GM19397 (cell line): Measurements from ENCODE around the gene MAP3K7.

ENCODE experiments used
- ATAC-seq: cut with Tn5 transposase; IDR thresholded peaks from one replicate; pipeline ENCODE4 v1.9.1; 2021; ENCODE audit warnings: mild to moderate bottlenecking, moderate library complexity; ENCODE audit not compliant: unreplicated experiment

MAP3K7 gene

DNA sequence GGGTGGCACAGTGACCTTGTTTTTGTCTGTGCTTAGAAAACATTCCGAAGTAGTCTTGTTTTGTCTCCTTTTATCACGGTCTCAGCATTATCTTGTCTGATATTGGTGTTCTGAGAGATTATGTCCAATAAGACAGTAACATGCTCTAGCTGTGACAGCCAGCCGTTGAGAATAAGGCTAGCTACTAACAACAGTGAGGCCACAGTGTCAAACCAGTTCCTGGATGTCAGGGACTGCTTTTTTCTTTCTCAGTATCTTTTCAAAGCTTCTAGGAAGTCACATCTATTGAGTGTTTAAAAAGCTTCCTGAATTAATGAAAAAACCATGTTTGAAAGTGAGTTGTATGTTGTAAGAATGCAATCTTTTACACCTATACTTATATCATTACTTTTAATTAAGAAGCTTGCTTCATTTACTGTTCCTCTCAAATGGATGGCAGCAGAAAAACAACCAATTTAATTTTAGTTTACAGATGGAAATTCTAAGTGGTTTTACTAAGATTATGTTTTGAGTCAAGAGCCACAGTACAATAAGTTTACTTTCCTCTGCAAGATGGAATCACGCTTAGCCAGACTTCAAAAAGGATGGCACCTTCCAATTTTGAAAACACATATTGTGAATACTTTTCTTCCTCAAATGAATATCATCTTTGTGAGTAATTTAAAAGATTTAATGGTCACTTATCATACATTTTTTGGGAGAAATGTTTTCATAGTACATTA, 53.1 kb downstream of the MAP3K7 start:
- ATAC-seq = no peak

DNA sequence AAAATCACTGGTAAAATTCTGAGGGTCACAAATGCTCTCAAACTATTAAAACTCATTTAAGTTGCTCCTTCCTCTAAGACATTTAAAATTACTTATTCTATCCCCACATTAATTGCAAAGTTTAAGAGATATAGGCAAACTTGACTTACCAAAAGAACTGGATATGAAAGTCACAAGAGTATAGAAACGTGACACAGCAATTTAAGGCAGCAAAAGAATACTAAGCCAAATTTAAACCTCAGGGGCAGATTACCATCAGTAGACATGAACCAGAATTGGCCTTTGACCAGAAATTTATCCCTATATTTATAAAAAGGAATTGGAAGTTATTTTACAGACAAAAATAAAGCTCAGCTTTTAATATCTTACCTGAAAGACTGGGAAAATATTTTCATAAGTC, 56.0 kb downstream of the MAP3K7 start:
- no peak for ATAC-seq

DNA sequence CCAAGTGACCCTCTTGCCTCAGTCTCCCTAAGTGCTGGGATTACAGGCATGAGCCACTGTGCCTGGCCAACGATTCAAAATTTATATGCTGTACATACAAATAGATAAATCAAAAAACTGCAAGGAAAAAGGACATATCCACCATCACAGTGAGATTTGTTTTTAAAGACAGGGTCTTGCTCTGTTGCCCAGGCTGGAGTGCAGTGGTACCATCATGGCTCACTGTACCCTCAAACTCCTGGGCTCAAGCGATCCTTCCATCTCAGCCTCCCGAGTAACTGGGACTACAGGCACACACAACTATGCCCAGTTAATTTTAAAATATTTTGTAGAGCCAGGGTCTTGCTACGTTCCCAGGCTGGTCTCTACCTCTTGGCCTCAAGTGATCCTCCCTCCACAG, 61.5 kb downstream of the MAP3K7 start:
- no peak for ATAC-seq

DNA sequence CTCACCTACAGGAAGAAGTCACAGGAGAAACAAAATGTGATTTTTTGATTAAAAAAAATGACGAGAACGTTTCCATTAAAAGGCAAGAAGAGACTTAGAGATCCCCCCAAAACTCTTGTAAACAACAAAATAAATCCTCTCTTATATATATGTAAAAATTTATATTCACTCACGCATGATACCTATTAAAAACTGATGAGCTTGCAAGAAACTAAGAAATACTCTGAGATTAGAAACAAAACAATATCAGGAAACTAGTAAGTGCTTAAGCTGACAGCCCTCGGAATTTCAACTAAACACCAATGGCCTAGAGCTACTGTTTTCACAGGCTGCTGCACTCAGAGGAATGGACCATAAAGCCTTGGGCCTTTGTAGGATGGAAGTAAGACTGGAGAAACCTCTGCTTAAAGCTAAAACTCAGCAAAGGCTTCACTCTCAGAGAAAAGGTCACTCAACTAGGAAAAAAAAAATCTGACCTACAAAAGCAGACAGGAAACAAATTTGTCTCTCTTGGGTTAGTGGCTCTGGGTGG, 63.0 kb downstream of the MAP3K7 start:
- ATAC-seq = no peak

- no peak for ATAC-seq
These were observed 64.9 kb downstream of the MAP3K7 start for GRCh38 chr6:90521955-90522354.

DNA sequence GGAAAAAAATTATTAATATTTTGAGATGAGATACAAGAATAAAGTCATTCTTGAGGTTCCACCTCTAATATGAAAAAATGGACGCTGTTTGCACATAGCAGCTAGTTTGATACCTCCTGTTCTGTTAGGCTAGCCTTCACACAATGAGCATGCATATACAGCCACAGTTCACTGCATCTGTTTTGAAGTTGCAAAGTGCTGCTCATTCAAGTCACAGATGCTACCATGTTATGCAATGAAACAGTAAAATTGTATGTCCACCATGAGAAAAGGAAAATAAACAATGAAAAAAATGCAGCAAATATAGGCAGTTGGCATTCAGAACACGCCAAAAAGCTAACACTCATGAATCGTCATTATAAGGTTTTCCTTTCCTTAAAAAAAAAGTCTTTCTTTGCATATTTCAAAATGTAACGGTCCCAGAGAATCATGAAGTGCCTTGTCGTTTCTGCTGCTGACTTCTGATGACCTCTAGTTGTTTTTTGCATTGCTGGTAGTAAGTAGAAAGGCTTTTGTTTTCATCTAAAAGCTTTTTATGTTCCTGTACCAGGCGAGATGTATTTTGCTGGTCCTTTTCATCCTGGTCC, 70.7 kb downstream of the MAP3K7 start:
- ATAC-seq = no peak

GRCh38 chr6:90514496-90514895, 72.4 kb downstream of the MAP3K7 start:
- ATAC-seq = no peak

DNA sequence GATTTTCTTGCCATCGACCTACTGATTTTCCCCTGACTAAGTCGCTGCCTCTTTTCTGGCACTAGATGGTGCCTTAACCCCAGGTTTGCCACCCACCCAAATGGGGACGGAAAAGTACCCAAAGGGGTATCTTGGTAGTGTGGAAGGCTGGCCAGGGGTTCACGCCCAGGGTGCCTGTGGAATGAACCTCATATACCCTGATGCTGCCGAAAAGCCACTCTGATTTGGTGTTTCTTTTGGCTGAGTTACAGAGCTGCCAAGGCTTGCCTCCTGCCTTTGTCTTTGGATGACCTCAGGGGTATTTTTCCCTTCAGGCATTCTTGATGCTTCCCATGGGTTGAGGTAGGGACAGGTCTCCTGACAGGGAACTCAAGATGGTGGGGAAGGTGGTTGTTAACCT, 78.1 kb downstream of the MAP3K7 start:
- no peak for ATAC-seq

DNA sequence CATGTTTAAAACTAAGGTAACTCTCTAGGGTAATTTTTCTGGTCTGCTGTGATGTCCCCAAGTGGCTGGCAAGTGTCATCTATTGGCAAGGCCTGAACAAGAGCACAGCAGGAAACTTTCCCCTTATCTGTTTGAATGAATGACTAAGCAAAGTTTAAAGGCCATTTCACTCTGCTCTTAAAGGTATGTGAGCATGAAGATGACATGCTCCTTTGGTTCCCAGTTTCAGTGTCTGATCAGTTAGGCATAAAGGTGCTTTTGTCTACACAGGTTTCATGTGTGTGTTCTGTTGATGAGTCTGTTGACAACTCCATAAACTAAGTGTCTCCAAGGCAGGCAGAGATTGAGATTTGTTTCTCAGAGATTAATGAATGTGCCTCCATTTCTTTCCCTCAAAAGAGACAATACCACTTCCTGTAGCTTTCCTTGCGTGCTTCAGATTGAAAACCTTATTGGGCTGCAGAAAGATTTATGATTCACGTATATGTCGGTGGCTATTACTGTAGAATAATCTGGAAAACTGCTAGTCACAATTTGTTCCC, 83.9 kb downstream of the MAP3K7 start:
- peak; percentile 82 for ATAC-seq

GRCh38 chr6:90502381-90502780, 84.5 kb downstream of the MAP3K7 start:
- no peak for ATAC-seq

DNA sequence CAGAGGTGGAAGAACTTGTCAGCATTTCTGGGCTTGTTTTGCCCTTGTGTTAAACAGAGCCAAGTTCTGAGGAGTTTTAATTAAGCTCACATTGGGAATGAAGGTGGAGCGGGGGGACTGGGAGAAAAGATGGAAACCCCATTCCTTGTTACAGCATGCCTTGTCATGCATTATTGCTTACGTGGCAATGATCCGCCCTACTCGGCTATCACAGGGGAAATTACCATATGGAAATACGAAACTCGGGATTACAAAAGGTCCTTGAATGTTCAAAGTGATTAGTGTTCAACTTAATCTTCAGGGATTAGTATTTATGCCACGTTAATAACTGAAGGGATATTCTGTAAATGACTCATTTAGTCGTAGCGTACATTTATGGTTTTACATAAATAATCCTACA, 86.4 kb downstream of the MAP3K7 start:
- no peak for ATAC-seq

GRCh38 chr6:90497411-90497810, 89.5 kb downstream of the MAP3K7 start:
- ATAC-seq = no peak

- ATAC-seq = no peak
These were observed 90.4 kb downstream of the MAP3K7 start for GRCh38 chr6:90496258-90497016.

- no peak for ATAC-seq
These were observed 91.6 kb downstream of the MAP3K7 start for GRCh38 chr6:90495216-90495817.

GRCh38 chr6:90494067-90494780, 92.6 kb downstream of the MAP3K7 start:
- no peak for ATAC-seq

DNA sequence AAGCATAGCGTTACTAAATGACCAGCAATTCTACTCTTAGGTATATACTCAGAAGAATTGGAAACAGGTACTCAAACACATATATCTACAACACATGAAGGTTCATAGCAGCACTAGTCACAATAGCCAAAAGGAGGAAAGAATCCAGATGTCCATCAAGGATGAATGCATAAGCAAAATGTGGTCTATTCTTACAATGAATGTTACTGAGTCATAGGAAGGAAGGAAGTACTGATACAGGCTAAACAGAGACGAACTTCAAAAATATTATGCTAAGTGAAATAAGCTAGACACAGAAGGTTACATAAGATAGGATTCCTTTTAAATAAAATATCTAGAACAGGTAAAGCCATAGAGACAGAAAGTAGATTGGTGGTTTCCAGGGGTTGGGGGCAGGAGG, 93.5 kb downstream of the MAP3K7 start:
- ATAC-seq = no peak

DNA sequence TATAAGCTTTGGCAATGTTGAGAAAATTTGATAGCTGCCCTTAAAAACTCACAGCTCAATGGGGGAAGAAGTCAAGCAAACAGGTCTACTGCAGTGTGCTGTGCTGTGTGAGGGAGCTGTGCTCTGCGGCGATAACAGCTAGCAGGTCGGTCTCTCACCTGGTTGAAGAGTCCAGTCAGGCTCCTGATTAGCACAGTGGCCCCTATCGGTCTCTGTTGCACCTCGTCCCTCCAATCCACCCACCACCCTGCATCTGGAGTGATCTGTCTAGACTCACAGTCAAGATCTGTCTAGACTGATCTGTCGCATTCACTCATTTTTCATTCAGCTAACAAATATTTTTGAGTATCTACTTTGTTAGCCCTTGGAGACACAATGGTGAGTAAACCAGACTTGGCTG, 94.1 kb downstream of the MAP3K7 start:
- no peak for ATAC-seq

GRCh38 chr6:90492369-90492768, 94.5 kb downstream of the MAP3K7 start:
- ATAC-seq = no peak

DNA sequence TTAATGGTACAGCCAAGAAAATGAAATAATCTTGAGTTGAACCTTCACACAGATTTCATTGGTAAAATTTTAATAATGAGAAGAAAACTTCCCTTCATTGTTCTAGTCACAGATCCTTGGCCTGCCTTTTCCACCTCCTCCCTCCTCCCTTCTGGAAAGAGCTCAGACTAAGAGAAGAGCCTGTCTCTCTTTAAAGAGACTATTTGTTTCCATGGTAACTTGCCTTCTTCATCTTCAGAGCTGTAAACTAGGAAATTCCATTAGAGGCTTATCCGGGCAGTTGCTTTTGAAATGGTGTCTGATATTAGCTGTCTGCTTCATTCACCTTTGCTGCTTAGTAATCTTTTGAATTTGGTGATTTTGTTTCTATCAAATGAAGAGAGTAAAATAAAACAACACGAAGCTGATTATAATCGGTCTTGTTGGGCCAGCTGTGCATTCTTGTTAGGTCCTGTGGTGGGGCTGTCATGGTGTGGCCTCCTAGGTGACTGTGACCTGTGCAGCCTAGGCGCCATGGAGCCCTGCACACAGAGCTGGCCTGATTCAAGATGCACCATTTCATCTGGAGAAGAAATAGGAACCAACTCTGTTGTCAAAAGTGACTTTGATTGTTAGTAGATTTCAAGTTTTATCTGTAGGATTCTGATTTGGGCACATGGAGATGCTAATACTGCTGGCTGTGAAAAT, 96.7 kb downstream of the MAP3K7 start:
- ATAC-seq = no peak

DNA sequence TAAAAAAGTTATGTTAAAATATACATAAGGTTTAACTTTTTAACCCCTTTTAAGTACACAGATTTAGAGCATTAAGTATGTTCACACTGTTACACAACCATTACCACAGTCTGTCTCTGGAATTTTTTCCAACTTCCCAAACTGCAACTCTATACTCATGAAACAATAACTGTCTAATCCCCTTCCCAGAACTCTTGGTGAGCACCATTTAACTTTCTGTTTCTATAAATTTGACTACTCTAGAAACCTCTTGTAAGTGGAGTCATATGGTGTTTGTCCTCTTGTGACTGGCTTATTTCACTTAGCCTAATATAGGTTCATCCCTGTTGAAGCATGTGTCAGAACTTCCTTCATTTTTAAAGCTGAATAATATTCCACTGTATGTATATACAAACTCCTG, 98.1 kb downstream of the MAP3K7 start:
- ATAC-seq = no peak
